Measurements from ENCODE around the gene GZMB. TPM values are rescaled to one million over a fixed set of nuclear protein-coding genes. Genes with fewer than 3 reads are reported as not detected.

GZMB gene
- total and polyA plus RNA-seq, 2 experiments from 2014 or later: not detected

GRCh38 chr14:24674204-24674970, 40.4 kb upstream of the GZMB start:
- Histone ChIP-seq H3K4me3 (no peak overlapping the region), H3K27ac (no peak overlapping the region), H2AFZ (no peak overlapping the region), H4K20me1 (ENCODE audit: insufficient read depth, poor library complexity, severe bottlenecking) (no peaks in the 10 kb centered on the region), H3K4me2 (no peak overlapping the region), H3K79me2 (no peaks in the 10 kb centered on the region), H3K4me1 (ENCODE audit: insufficient read depth) (no peaks in the 10 kb centered on the region), H3K9me2 (replicated peaks; ENCODE audit: insufficient read depth) (no peaks in the 10 kb centered on the region), H3K27me3 (peaks cover 18% of the 10 kb centered on the region), H3K9me3 (ENCODE audit: low read depth) (no peaks in the 10 kb centered on the region), H3K36me3 (replicated peaks; ENCODE audit: insufficient read depth, low read depth) (no peaks in the 10 kb centered on the region)
- no peak for TF ChIP-seq EZH2phosphoT487 (IDR thresholded peaks at IDR 0.05; ENCODE audit: low read depth, severe bottlenecking, unreplicated experiment)
- TF ChIP-seq EZH2 (IDR thresholded peaks at IDR 0.05; ENCODE audit: borderline replicate concordance): no peak
- no peak for TF ChIP-seq CTCF (IDR thresholded peaks at IDR 0.05; ENCODE audit: poor library complexity)
- 73% methylated on average over 5 of the region's 5 CpGs for WGBS (ENCODE audit: low lambda C conversion rate, missing lambda C conversion rate)
- DNase-seq (ENCODE audit: low spot score): no peak

GRCh38 chr14:24673534-24674203, 39.7 kb upstream of the GZMB start:
- WGBS (ENCODE audit: low lambda C conversion rate, missing lambda C conversion rate): 83% methylated on average over 9 of the region's 9 CpGs
- H2AFZ ChIP-seq: no peak overlapping the region
- no peaks in the 10 kb centered on the region for H3K36me3 ChIP-seq (replicated peaks; ENCODE audit: insufficient read depth, low read depth)
- no peaks in the 10 kb centered on the region for H3K79me2 ChIP-seq
- H3K27ac ChIP-seq: no peak overlapping the region
- no peaks in the 10 kb centered on the region for H3K9me2 ChIP-seq (replicated peaks; ENCODE audit: insufficient read depth)
- no peak for TF ChIP-seq EZH2phosphoT487 (IDR thresholded peaks at IDR 0.05; ENCODE audit: low read depth, severe bottlenecking, unreplicated experiment)
- no peak for TF ChIP-seq CTCF (IDR thresholded peaks at IDR 0.05; ENCODE audit: poor library complexity)
- TF ChIP-seq EZH2 (IDR thresholded peaks at IDR 0.05; ENCODE audit: borderline replicate concordance): no peak
- H3K4me2 ChIP-seq: no peak overlapping the region
- no peaks in the 10 kb centered on the region for H4K20me1 ChIP-seq (ENCODE audit: insufficient read depth, poor library complexity, severe bottlenecking)
- DNase-seq (ENCODE audit: low spot score): no peak
- H3K4me3 ChIP-seq: no peak overlapping the region
- H3K4me1 ChIP-seq (ENCODE audit: insufficient read depth): no peaks in the 10 kb centered on the region
- peaks cover 17% of the 10 kb centered on the region for H3K27me3 ChIP-seq
- H3K9me3 ChIP-seq (ENCODE audit: low read depth): no peaks in the 10 kb centered on the region

- WGBS (ENCODE audit: low lambda C conversion rate, missing lambda C conversion rate): 59% methylated on average over 2 of the region's 2 CpGs
- H3K27ac ChIP-seq: no peak overlapping the region
- no peak for DNase-seq (ENCODE audit: low spot score)
- H3K9me2 ChIP-seq (replicated peaks; ENCODE audit: insufficient read depth): no peaks in the 10 kb centered on the region
- H3K4me2 ChIP-seq: no peak overlapping the region
- no peaks in the 10 kb centered on the region for H3K79me2 ChIP-seq
- no peaks in the 10 kb centered on the region for H3K4me1 ChIP-seq (ENCODE audit: insufficient read depth)
- peaks cover 11% of the 10 kb centered on the region for H3K27me3 ChIP-seq
- H4K20me1 ChIP-seq (ENCODE audit: insufficient read depth, poor library complexity, severe bottlenecking): no peaks in the 10 kb centered on the region
- no peaks in the 10 kb centered on the region for H3K9me3 ChIP-seq (ENCODE audit: low read depth)
- no peaks in the 10 kb centered on the region for H3K36me3 ChIP-seq (replicated peaks; ENCODE audit: insufficient read depth, low read depth)
- no peak overlapping the region for H2AFZ ChIP-seq
- TF ChIP-seq CTCF (IDR thresholded peaks at IDR 0.05; ENCODE audit: poor library complexity): no peak
- TF ChIP-seq EZH2 (IDR thresholded peaks at IDR 0.05; ENCODE audit: borderline replicate concordance): no peak
- TF ChIP-seq EZH2phosphoT487 (IDR thresholded peaks at IDR 0.05; ENCODE audit: low read depth, severe bottlenecking, unreplicated experiment): no peak
- no peak overlapping the region for H3K4me3 ChIP-seq
Observed at GRCh38 chr14:24673059-24673458, 39.1 kb upstream of the GZMB start.

Measured in hepatocyte (in vitro differentiated cells).